DMS114 treated with DMSO at 0.1 percent for 48 hours (cell line): ENCODE data around the gene CFAP251.
"Not testable (repeated sequence)": the region's sequence is repeated elsewhere in the genome, so short reads cannot be mapped to it uniquely, and the experiment has no call there.

Experiments used
- DNase-seq: peaks from one replicate; lab custom pipeline; 2025; ENCODE audit not compliant: unreplicated experiment; lab: John Stamatoyannopoulos, UW

Gene CFAP251

DNA sequence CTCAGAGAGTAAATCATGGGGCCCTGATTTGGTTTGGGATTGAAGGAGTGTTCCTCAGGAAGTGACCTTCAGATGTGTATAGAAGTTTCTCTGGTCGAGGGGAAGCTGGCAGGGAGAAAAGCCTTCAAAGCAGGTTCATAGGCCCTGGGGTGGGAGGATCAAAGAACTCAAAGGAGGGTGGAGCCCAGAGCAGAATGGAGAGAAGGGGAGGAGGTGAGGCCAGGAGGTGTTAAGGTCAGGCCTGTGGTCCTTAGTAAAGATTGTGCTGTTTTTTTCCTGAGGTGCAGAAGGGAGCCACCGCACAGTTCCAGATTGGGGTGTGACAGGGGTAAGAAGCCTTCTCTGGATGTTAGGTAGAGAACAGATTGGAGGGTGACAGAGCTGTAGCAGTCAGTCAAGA lies 9.7 kb upstream of the CFAP251 start:
- no peak for DNase-seq

DNA sequence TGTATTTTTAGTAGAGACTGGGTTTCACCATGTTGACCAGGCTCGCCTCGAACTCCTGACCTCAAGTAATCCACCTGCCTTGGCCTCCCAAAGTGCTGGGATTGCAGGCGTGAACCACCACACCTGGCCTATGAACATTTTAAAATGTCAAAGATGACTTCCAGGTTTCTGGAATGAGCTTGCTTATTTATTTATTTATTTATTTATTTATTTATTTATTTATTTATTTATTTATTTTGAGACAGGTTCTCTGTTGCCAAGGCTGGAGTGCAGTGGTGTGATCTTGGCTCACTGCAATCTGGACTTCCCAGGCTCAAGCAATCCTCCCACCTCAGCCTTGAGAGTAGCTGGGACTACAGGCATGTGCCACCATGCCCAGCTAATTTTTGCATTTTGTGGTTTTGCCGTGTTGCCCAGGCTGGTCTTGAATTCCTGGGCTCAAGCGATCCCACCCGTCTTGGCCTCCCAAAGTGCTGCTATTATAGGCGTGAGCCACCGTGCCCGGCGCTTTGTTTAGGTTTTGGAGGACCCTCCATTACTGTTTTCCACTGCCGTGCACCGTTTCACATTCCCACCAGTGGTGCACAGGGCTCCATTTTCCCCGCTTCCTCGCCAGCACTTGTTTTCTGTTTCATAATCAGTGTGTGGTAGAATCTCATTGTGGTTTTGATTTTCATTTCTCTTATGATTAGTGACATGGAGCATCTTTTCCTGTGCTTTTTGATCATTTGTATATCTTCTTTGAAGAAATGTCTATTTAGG lies 6.4 kb upstream of the CFAP251 start:
- DNase-seq: no peak

DNA sequence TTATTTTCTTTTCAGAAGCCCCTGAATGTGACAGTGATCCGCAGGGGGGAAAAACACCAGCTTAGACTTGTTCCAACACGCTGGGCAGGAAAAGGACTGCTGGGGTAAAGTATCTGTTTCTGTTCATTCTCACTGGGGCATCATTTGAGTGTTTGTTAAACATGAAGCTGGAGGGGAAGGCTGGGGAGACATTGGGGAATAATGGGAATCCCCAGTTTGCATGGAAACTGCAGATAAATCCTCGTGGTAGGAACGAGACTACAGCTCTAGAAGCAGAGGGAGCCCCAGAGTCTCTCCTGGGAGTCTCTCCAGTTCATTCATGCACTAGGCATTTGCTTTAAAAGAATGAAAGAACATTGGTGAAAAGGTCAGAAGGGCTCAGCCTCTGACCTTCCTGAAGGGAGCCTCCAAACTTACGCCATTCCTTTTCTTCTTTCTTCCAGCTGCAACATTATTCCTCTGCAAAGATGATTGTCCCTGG lies 2.5 kb upstream of the CFAP251 start:
- DNase-seq: no peak

DNA sequence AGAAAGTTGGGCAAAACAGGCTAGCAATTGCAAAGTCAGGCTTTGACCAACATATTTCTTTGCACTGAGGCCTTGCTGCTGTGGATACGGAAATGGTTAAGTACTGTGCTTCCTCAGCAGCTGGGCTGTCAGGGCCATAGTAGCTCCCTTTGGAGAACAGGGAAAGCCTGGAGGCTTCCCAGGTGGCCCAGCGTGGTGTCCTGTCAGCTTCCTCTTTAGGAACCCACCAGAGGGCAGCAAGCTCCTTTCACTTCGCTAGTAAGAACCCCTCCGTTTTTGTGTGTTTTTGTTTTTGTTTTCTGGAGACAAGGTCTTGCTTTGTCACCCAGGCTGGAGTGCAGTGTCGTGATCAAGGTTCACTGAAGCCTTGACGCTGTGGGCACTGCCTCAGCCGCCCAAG lies 1.7 kb upstream of the CFAP251 start:
- DNase-seq: peak; percentile 25

DNA sequence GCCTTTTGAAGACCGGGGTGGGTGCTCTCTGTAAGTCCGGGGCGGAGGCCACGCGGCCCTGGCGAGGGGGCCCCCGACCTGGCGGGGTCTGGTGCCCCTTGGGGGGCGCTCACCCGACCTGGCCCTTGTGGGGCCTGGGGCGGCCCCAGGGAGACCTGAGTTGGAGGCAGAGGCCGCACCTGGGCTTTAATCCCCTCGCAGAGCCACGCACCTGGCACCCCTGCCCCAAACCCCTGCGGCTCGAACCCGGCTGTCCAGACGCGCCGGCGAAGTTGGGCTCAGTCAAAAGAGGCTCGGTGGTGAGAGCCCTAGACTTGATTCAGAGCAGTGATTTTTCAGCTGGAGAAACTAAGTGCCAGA lies 267 bp downstream of the CFAP251 start:
- no peak for DNase-seq

DNA sequence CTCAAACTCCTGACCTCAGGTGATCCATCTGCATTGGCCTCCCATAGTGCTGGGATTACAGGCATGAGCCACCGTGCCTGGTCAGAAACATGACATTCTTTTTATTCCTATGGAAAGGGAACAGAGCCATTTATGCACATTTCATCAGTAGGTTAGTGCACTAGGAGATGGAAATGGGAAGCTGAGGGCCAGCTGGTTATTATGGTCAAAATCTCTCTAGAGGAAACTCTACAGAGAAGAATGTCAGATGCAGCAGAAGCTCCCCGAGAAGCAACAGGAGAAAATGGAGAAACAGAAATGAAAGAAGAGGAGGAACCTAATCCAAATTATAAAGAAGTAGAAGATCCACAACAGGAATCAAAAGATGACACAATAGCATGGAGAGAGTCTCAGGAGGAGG lies 2.7 kb downstream of the CFAP251 start:
- DNase-seq: no peak

DNA sequence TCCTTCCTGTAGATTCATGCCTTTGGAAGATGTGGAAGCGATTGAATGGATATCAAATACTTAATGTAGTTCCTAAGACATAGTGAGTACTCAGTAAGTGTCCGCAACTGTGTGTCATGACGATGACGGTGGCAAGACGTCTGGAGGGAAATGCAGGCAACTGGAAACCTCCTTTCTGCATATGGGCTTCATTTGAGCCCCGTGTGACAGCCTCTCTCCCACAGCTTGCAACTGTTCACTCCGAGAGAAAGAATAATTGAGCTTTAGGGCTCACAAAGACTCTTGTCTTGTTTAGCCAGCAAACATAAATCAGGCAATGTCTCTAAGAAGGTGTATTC lies 6.9 kb downstream of the CFAP251 start:
- no peak for DNase-seq

DNA sequence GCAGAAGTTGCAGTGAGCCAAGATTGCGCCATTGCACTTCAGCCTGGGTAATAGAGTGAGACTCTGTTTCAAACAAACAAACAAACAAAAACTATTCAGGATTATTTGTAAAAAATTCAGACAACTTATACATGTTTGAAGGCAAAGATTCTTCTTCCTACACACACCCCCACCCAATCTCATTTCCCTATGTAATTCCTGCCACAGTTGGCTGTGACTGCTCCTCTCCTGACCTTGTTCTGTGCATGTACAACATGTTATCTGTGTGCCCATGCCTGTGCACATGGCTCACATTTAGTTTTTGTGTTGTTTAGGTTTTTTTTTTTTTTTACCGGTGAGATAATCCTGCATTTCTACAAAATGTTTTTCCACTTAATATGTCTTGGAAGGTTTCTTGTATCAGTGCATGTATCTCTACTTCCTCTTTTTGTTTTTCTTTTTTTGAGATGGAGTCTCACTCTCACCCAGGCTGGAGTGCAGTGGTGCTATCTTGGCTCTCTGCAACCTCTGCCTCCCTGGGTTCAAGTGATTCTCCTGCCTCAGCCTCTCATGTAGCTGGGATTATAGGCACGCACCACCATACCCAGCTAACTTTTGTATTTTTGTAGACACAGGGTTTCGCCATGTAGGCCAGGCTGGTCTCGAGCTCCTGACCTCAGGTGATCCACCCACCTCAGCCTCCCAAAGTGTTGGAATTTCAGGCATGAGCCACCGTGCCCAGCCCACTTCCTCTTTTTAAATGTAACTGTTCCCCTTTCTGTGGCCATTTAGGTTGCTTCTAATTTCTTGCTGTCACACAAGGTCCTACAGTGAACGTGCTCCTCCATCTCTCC lies 8.7 kb downstream of the CFAP251 start:
- DNase-seq: no peak

DNA sequence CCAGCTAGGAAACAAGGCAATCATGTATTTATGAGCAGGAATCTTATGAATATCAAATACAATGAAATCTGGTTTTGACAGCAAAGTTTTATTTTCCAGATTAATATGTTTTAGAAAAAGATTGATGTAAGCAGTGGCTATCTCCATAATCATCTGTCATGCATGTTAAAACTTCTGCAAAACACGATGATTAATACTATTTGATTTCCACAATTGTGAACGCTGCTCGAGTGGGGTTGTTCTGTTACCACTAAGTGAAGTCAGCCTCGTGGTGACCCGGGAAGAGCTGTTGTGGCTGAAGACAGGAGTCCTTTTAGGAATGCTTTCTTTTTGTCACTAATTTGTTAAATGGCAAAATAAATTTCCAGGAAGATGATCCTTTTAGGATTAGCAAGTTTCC lies 9.4 kb downstream of the CFAP251 start:
- DNase-seq: no peak

DNA sequence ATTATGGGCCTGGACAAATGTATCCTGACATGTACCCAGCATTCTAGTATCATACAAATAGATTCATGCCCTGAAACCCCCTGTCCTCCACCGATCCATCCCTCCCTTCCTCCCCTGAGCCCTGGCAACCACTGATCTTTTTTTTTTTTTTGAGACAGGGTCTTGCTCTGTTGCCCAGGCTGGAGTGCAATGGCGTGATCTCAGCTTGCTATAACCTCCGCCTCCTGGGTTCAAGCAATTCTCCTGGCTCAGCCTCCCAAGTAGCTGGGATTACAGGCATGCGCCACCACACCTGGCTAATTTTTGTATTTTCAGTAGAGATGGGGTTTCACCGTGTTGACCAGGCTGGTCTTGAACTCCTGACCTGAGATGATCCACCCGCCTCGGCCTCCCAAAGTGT lies 11.2 kb downstream of the CFAP251 start:
- DNase-seq: not testable (repeated sequence)

DNA sequence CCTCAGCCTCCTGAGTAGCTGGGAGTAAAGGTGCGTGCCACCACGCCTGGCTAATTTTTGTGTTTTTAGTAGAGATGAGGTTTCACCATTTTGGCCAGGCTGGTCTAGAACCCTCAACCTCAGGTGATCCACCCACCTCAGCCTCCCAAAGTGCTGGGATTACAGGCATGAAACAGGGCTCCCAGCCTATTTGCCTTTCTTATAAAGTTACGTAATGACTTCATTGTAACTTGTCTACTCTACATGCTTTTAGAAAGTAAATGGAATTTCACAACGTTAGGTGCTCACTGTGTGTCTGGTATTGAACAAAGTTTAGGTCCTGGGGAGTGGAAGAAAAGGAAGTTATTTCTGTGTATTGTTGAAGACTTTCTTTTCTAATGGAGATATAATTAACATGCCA lies 12.5 kb downstream of the CFAP251 start:
- DNase-seq: no peak

DNA sequence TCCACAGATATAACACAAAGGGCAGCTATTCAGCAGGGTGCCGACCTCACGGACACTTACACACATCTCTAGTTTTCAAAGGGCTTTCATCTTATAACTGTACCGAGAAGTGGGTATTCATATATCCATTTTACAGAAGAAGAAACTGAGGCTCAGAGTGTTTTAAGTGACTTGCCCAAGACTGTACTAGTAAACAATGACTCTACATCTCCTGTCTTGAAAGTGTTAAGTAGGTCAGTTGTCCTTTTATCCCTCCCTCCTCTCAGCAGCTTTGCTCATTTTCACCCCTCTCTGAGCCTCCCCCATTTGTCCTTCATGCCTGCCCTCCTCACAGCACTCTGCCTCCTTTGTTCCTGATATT lies 13.8 kb downstream of the CFAP251 start:
- DNase-seq: no peak

DNA sequence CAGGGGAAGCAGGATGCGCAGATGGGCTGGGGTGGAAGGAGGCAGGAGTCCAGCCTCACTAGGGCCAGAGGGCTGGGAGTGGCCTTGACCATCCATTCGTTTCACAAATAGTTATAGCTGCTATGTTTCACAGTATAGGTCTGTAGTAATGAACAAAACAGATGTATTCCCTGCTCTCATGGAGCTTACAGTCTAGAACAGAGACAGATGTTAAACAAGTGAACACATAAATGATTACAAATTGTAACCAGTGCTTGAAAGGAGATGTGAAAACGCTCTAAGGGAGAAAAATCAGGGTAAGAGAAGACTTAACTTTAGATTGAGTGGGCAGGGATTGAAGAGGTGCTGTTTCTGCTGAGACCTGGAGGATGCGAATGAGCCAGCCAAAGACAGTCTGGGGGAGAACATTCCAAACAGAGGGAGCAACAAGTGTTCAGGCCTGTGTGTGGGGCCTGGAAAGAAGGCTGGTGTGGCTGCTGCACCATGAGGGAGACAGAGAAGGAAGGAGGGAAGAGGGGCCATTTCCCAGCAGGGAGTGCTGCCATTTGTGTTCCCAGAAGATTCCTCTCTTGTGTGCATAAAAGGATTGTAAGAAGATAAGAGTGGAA lies 14.6 kb downstream of the CFAP251 start:
- no peak for DNase-seq

DNA sequence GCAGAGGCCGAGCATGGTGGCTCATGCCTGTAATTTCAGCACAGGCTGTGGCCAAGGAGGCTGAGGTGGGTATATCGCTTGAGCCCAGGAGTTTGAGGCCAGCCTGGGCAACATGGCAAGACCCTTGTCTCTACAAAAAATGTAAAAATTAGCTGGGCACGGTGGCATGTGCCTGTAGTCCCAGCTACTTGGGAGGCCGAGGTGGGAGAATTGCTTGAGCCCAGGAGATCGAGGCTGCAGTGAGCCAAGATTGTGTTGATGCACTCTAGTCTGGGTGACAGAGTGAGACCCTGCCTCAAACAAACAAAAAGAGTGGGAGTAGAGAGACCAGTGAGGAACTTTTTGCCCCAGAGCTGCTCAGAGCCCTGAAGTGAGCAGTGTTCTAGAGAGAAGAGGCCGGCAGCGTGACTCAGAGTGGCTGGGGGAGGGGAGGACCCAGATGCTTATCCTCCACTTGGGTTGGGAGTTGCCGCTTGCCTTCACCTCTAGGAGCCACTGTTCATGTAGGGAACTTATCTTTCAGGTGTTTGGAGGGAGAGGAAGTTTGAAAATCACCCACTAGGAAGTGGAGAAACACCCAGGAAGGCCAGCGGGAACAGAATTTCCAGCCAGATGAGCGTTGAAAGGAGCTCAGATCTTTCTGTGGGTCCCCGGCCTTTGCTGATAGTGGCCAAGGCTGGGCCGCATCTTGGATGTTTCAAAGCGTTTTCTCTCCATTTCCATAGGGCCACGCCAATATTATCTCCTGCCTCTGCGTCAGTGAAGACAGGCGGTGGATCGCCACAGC lies 15.3 kb downstream of the CFAP251 start:
- no peak for DNase-seq

DNA sequence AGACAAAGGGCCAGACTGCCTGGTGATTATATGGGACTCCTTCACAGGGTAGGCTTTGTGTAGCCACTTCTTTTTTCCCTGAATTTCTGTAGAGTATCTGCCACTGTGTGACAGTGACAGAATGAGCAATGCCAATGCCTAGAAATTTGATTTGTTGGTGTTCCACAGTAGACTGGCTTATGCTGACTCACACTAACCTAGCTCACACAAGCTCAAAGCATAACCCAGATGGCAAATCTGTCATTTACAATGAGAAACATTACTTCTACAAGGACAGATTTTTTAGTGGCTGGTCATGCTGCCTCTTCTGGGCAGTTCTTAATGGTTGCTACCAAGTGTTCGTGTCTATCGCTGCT lies 15.9 kb downstream of the CFAP251 start:
- no peak for DNase-seq

DNA sequence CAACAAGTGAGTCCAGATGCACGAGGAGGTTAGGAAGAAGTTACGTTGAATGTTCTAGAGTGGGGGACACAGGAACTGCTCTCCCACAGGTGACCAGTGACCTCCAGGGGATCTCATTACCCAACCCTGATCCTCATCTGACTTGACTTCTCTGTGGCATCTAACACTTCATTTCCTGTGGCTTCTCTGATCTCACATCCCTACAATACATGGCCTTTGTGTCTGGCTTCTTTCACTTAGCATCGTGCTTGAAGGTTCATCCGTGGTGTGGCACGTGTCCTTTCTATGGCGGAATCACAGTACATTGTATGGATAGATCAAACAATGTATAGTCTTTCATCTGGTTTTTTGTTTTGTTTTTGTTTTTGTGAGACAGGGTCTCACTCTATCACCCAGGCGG lies 19.3 kb downstream of the CFAP251 start:
- no peak for DNase-seq

DNA sequence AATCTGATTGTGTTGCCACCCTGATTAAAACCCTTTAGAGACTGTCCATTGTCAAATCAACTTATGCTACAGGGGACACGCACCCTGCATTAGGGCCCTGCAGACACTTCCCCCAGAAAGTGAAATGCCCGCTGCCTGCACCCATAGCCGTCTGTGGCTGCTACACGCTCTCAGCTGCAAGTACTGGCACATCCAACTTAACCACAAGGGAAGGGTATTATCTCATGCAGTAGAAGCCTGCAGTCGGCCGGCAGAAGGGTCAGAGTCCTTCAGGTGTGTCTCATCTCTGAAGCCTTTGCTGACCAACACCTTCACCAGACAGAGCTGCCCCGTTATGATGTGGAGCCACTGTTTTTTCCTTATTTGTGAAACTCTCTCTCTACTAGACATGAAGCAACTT lies 20.8 kb downstream of the CFAP251 start:
- DNase-seq: no peak

DNA sequence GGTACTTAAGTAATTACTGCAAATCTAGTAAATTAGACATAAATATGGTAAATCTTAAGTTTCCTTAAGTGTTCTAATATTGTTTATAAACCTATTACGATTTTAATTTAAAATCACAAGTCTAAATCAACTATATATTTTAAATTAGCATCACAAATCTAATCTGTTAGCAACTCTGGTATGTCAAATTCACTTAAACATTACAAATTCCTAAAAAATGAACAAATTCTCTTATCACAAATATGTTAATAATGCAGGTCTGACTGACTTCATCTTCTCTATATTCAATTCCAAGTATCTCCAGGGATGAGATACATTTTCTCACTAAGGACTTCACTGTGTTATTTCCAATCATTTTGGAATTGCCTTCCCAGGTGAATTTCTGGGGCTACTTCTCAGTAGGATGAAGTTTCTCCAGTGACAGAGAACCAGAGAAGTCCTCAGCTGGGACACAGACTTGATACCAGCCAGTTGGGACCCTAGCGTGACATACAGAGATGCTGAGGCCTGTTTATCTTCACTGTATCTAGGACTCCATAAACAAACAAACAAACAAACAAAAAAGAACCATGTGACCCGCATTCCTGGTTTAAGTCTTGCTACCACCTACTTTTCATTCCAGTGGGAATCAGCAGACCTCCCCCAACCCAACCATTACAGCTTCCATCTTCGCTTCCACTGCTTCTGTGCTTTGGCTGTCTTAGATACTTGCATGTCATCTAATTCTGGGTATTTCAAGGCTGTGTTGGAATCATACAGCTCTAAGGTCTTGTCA lies 21.8 kb downstream of the CFAP251 start:
- DNase-seq: no peak

DNA sequence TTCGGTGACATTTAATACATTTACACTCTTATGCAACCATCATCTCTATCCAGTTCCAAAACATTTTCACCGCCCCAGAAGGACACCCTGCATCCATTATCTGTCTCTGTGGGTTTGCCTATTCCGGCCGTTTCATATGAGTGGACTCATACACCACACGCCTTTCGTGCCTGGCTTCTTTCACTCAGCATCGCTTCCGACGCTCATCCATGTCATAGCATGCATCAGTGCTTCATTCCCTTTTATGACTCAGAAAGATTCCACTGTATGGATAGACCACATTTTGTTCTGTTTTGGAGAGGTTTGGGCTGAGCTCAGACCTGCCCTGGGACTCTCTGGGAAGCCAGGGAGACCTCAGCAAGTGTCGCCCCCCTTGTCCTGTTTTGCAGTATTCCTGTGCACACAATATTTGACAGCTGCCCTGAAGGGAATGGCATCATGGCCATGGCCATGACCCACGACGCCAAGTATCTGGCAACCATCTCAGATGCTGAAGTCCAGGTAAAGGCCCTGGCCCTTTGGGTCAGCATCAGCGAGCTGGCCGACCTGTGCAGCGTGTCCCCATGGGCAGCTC lies 23.8 kb downstream of the CFAP251 start:
- DNase-seq: no peak

DNA sequence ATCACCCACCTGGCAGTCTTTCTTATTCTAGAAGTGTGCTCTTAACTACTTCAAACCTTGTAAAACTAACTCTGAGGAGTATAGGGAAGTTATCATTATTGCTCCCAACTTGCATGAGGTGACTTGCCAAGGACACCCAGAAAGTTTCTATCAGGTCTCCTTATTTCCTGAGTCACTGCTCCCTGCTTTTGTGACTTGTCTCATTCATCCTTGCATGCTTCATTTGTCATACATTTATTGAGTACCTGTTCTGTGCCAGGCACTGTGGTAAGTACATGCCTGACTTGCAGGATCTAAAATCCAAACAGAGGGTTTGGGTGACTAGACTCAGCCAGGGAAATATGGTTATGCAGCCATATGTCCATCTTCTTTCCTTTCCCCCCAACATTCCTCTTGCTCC lies 25.5 kb downstream of the CFAP251 start:
- no peak for DNase-seq
